NCI-H146 treated with DMSO at 0.1 percent for 48 hours (cell line): ENCODE measurements around the gene XRCC6.
A peak's percentile ranks its signal among the peaks of the same experiment; 100 is the strongest.
"Not testable (repeated sequence)": the region's sequence is repeated elsewhere in the genome, so short reads cannot be mapped to it uniquely, and the experiment has no call there.

Source experiments
- DNase-seq: peaks from one replicate; lab custom pipeline; 2025; ENCODE audit not compliant: unreplicated experiment; lab: John Stamatoyannopoulos, UW

The XRCC6 gene

DNA sequence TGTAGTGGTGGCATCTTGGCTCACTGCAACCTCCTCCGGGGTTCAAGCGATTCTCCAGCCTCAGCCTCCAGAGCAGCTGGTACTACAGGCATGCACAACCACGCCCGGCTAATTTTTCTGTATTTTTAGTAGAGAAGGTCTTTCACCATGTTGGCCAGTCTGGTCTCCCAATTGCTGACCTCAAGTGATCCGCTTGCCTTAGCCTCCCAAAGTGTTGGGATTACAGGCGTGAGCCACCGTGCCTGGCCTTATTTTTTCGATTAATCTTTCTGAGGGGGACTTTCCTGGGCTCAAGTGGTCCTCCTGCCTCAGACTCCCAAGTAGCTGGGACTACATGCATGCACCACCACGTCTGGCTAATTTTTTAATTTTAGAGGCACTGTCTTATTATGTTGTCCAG lies 62.0 kb downstream of the XRCC6 start:
- no peak for DNase-seq

DNA sequence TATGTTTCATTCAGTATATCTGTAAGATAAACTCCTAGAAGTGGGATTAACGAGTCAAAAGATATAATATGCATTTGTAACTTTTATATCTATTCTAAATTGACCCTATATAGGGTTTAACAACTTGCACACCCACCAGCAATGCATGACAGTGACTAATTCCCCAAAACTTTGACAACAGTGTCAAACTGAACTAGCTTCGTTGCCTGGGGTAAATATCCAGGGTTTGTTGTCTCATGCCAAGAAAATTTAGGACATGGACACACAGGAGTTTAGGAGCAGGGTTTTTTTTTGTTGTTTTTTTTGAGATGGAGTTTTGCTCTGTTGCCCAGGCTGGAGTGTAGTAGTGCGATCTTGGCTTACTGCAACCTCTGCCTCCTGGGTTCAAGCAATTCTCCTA lies 62.5 kb downstream of the XRCC6 start:
- no peak for DNase-seq

DNA sequence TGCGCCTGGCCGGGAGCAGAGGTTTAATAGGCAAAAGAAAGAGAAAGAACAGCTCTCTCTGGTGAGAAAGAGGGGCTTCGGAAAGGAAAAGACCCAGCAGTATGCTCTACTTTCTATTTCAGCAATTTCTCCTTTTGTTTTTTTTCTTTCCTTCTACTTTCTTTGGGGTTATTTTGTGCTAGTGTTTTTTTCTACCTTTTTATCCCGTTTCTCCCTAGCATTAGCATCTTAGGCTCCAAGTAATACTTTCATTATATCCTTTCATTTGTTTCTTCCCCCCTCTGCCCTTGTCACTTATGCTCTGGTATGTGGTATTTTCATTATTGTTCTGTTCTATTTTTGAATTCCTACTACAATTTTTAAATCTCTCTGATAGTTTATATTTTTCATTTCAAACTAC lies 63.1 kb downstream of the XRCC6 start:
- DNase-seq: no peak

DNA sequence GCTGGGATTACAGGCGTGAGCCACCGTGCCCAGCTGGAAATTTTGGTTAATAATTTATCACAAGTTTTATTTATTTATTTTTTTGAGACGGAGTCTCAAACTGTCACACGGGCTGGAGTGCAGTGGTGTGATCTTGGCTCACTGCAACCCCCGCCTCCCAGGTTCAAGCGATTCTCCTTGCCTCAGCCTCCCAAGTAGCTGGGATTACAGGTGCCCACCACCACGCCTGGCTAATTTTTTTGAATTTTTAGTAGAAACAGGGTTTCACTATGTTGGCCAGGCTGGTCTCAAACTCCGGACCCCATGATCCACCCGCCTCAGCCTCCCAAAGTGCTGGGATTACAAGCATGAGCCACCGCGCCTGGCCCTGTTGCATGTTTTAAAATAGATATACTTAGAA lies 65.8 kb downstream of the XRCC6 start:
- not testable (repeated sequence) for DNase-seq

DNA sequence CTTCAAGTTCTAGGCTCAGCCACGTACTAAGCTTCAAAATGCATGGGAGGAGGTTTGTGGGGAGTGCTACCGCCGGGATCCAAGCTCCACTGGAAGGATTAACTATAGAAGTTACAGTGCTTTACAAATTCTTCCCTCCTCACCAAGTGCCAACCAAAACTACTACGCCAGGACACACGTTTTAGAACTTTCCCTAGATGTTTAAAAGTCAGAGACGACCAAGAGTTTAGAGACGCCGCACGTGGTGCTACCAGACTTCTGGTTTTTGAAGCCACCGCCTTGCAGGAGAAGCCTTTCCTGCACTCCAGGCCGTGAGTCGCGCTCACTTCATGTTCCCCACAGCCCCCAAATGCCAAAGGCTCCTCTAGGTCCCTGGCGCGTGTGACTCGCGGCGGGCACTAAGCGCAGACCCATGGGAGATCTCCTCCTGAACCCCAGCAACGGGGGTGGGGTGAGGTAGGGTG lies 66.8 kb downstream of the XRCC6 start:
- DNase-seq: no peak

DNA sequence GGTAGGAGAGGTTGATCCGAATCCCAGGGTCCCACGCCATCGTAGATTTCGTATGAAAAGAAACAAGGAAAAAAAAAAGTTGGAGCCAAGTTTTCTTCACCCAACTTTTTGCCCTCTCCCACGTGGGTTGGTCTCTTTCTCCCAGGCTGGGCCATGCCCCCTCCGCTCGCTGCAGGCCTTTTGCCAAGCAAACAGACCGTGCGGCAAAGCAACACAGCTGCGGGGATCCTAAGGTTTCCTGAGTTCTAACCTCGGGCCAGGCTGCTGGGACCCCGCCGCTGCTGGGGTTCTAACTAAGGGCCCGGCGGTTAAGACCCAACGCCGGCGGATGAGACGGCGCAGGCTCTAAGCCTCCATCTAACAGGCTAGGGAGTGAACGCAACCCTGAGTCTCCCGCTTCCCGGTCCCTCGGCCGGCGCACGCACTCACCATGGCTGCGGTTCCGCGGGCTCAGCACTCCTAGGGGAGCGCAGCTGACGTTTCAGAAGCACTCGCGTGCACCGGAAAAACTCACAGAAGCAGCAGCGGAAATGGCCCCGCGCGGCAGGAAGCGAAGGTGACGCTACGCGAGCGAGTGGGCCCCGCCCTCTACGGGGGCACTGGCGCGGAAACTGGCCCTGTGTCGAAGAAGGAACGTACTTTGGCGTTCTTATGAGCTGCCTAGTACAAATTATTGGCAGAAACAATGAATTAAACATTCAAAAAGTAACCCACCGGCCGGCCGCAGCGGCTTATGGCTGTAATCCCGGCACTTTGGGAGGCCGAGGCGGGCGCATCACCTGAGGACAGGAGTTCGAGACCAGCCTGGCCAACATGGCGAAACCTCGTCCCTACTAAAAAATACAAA lies 67.5 kb downstream of the XRCC6 start, which contains the start of gene SNU13:
SNU13 (minus strand) TSS at position 503 of the 847 bp plus-strand sequence; CDS start at position 432, 71 bp downstream.
- DNase-seq: peak; percentile 46

DNA sequence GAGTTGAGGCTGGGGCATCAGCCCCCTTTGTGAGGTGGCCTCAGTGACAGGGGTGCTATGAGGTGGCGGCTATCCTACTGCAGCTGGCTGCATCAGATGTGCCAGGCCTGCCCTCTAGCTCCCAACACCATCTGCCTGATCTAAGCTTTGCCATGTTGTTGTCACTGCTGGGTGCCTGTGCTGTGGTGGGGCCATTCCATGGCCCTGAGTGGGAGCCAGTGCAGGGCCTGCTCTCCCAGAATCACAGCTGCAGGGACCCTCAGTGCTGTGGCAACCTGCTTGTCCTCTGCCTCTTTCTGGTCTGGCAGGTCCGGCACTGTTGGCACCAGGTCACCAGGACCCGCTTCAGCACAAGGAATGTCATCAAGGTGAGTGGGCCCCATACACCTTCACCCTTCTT lies 69.4 kb downstream of the XRCC6 start:
- no peak for DNase-seq

DNA sequence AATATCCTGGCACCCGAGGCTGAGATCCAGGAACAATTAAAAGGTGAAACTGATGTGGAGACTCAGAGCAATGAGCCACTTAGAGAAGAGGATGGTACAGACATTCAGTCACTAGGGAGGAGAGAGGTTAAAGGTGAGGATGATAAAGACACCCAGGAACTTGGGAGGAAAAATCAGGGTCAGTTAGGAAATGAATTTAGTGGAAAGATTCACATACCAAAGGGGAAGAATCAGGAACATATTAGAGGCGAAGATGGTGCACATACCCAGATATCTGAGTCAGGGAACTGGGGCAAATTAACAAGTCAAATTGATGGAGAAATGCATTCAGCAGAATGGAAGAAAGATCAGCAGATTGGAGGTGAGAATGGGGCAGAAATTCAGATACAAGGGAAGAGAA lies 74.1 kb downstream of the XRCC6 start:
- DNase-seq: no peak

DNA sequence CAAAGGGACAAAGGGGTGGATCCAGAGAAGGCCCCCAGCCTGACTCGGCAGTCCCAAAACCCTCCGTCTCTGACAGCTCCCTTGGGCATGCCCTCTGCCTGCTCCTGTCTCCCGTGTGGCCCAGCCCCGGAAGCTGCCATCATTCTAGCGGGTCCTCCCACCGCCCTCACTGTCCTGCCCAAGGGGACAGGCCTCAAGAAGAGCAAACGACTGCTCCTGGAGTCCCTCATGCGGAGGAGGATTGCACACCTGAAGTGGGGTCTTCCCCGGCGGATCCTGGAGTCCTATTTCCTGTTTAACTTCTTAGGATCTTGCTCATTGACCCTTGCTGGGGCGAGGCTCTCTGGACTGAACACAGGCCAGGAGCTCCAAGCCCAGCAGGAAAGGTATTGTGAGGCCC lies 75.6 kb downstream of the XRCC6 start:
- no peak for DNase-seq

DNA sequence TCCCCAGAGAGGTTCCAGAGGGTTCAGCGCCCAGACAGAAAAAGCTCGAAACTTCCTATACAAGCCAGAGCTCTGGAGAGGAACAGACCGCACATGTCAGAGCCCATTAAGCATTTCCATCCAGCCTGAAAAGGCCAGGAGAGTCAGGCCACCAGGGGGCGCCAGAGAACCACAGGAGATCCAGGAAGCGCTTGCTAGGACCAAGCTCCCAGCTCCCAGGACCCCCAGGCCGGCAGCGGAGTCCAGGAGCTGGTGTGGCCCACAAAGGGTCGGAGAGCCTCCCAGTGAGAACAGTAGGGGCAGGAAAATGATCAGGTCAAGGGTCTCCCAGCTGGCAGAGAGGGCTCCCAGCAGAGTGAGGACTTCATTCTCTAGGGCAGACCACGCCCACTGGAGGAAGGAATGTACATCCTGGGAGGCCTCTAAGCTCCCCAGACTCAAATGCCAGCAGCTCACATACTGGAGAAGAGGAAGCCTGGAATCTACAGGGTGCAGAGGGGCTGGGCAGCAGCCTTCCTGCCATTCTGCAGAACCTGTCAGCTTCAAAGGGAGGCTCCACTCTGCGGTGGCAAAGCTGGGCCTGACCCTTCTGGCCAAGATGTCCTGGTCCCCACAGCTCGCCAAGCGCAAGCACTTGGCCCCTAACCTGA lies 76.2 kb downstream of the XRCC6 start:
- DNase-seq: peak; percentile 66

DNA sequence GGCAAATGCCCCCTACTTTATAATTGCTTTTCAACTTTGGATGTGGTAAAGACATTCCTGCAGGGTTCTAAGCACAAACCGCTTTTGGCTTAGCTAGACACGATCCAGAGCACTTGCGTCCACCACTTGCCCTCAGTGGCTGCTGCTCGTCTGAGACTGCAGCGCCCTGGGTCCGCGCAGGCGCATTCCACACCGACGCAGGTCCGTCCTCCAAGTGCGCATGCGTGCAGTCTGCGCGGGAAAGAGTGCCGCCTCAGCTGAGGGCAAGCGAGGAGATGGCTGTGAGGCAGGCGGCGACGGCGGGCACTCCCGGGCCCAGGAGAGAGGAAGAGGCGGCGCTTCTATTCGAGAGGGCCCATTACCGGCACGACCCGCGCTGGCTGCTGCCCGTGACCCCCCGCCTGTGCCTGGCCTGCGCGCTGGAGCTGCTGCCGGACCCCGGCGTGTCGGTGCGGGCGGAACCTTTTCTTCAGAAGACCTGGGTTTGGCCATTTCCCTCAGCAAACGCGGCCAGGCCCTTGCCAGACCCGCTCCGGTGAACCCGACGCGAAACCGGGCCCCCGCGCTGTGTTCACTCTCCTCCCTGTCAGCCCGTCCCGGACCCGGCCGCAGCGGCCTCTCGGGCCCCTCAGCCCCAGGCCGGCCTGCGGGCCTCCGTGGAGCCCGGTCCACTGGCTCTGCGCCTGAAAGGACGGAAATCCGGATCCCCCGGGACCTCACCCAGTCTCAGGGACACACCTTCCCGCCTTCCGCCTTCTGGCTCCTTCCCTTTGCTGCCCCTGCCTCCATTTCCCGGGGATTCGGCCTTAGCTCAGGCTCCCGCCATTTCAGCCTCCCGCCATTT lies 78.4 kb downstream of the XRCC6 start, which contains the start of gene MEI1:
MEI1 (plus strand) TSS at position 240 of the 844 bp plus-strand sequence; CDS start at position 276, 36 bp downstream.
- no peak for DNase-seq

DNA sequence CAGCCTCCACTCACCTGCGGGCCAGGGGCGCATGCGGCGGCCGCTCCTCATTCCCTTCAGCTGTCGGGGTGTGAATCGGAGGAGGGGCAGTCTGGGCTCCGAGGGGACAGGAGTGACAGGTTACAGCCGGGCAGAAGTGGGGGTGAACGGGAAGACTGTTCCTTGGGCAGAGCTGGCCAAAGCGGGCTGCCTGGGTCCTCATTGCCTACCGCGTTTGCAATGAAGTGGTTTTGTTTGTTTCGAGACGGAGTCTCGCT lies 78.9 kb downstream of the XRCC6 start:
- no peak for DNase-seq

DNA sequence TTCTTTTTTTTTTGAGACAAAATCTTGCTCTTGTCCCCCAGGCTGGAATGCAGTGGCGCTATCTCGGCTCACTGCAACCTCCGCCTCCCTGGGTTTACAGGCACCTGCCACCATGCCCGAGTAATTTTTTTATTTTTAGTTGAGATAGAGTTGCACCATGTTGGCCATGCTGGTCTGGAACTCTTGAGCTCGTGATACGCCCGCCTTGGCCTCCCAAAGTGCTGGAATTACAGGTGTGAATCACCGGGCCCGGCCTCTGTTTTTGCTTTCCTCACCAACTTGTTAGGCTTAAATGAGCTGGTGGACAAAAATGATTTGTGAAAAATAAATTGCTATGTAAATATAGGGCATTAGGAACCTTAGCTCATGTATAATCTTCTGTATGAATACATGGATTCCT lies 81.7 kb downstream of the XRCC6 start:
- DNase-seq: no peak

DNA sequence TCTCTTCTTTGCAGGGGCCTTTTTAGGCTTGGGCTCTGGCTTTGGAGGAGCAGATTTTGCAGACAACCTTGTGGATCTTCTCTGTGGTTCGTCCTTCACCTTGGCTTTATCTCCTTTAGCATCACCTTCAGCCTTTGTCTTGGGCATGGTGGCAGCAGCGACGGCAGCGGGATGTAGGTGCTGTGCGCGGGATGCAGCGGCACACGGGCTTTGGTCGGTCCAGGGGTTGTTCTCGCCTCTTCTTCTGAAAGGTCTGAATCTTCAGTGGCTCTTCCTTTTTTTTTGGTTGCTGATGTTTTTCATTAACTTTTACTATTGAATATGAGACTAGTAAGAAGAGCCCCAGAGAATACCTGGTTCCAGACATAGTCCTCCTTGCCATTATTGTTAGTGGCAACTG lies 88.2 kb downstream of the XRCC6 start:
- DNase-seq: no peak

DNA sequence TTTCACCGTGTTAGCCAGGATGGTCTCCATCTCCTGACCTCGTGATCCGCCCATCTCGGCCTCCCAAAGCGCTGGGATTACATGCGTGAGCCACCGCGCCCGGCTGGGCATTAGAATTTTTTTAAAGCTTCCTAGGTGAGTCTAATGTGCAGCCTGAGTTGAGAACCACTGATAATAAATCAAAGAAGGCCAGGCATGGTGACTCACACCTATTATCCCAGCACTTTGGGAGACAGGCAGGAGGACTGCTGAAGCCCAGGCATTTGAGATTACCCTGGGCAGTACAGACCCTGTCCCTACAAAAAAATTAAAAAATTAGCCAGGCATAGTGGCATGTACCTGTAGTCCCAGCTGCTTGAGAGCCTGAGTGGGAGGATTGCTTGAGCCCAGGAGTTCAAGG lies 91.9 kb downstream of the XRCC6 start:
- no peak for DNase-seq
